Left hindlimb (tissue), 1 donor: Measurements from ENCODE around the gene NRCAM.
"Not testable (repeated sequence)": the region's sequence is repeated elsewhere in the genome, so short reads cannot be mapped to it uniquely, and the experiment has no call there.

ENCODE experiments used
- DNase-seq: peaks from one replicate; pipeline ENCODE4 v3.0.0-alpha.2; 2018

NRCAM gene

DNA sequence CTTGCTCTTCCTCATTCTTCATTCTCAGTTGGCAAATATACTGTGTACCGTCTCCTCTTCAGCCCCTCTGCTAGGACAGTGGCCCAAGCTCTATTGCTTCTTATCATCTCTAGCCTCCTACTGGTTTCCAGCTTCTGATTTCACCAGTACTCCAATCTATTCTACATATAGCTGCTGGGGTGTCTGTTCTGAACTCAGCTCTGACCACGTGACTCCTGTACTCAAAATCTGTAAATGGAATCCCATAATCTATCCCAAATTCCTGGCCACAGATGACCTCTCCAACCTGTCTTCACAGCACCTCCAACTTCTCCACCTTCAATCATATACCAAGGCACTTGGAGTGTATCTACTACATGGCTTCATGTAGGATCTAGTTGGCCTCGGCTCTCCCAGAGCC is 152.9 kb downstream of the NRCAM start:
- no peak for DNase-seq

DNA sequence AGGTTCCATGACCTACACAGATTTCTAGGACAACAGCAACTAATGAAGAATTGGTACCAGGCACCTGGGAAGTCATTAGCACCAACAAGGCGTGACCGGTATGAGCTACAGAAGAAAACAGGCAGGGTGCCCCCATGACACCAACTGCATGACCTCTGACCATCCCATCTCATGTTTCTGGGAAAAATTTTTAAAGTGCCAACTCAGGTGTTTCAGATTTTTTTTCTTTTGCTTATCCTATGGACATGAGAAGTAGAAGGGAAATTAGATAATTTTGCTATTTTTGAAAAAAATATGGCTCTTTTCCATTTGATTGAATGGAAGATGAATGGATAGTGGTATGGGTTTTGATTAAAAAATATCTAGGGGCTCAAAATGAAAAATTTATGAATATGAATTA is 154.8 kb downstream of the NRCAM start:
- no peak for DNase-seq

GRCh38 chr7:108299251-108299973 is 156.8 kb downstream of the NRCAM start:
- no peak for DNase-seq

GRCh38 chr7:108296911-108297310 is 159.3 kb downstream of the NRCAM start:
- DNase-seq: no peak

DNA sequence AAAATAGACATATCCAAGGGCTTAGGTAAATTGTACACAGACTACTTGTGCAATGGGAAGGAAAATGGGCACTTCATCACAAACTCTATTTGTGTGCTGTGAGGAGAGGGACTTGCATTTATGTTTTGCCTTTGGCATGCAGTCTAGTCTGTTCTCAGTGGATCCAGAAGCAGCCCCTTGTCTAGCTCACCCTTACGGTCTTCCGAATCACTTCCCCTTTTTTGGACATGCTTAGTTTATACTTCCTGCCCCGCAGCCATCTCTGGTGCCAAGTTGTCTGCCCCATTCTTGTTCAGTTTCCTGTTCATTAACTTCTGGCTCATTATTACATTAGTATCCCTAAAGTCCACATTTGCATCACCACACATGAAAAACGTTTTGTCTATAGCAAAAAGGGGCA is 161.6 kb downstream of the NRCAM start:
- no peak for DNase-seq

GRCh38 chr7:108293149-108293612 is 163.1 kb downstream of the NRCAM start:
- DNase-seq: no peak

GRCh38 chr7:108292541-108292940 is 163.7 kb downstream of the NRCAM start:
- no peak for DNase-seq

GRCh38 chr7:108291791-108292440 is 164.3 kb downstream of the NRCAM start:
- DNase-seq: no peak

DNA sequence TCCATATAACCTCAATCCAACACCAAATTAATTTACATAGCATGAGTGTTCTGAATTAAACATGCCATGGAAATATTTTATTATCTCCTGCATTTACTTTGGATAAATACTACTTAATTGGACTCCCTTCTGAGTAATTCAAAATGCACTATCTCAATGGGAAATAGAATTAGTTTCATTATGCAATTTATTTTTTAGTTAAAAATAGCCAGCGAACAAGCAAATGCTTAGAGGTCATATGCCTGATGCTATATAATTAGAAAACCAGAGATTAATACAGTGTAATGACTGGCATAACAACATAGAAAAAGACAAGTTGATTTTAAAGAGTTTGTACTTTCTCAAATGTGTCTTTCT is 165.1 kb downstream of the NRCAM start:
- no peak for DNase-seq

DNA sequence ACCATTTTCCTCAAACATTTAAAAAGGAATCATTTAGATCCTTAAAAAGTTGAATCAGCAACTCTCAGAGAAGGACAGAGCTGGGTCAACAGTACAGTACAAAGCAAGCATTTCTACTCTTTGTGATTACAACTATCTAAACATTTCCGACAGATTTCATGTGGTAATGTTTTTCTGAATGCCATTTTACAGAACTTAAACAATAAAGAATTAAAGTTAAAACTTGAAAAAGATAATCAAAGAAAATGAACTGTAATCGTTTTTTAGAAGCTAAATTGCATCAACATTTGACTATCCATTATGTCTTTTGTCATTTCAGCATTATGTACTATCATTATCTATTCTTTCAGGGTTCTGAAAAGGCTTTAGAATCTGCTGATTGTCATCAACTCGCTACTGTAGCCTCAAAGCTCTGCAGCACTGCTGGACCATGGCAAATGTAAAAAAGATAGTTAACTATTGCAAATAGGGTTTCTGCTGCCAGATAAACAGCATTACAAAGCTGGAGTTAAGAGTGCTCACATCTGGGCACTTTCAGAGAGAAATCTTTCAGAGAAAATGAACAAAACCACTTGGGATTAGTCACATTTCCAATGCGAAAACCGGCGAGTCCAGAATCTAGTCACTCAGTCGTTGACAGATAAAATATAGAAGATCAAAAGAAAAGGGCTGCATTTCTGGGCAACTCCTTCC is 165.6 kb downstream of the NRCAM start:
- no peak for DNase-seq

GRCh38 chr7:108289852-108290251 is 166.4 kb downstream of the NRCAM start:
- no peak for DNase-seq

GRCh38 chr7:108287857-108288256 is 168.4 kb downstream of the NRCAM start:
- no peak for DNase-seq

GRCh38 chr7:108286290-108286904 is 169.8 kb downstream of the NRCAM start:
- DNase-seq: no peak

DNA sequence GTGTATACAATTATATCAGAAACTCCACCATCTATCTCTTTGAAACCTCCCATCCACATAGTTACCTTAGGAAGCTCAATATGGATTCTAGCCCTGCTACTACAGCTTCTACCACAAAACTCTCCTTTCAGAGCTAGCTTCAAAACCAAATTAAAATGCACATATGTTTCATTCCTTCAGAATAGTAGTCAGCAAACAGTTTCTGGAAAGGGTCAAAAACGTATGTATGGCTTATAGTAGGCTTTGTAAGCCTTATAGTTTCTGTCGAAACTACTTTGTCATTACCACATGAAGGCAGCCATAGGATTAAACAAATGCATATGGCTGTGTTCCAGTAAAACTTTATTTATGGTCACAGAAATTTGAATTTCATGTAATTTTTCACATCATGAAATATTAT is 170.5 kb downstream of the NRCAM start:
- no peak for DNase-seq

DNA sequence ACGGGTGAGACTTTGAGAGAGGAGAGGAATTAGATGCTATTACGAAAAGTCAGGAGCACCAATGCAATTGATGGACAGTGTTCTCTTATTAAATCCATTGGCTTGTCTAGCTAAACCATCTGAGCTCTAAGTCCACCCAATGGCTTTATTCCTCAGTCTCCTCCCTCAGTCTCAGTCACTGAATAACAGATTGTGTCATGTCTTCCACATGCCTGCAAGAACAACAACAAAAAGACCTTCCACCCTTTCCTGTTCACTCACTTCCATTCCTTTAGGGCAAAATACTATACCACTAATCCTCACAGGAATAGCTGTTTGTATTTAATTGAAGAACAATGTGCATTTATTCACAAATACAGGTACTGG is 171.2 kb downstream of the NRCAM start:
- no peak for DNase-seq

DNA sequence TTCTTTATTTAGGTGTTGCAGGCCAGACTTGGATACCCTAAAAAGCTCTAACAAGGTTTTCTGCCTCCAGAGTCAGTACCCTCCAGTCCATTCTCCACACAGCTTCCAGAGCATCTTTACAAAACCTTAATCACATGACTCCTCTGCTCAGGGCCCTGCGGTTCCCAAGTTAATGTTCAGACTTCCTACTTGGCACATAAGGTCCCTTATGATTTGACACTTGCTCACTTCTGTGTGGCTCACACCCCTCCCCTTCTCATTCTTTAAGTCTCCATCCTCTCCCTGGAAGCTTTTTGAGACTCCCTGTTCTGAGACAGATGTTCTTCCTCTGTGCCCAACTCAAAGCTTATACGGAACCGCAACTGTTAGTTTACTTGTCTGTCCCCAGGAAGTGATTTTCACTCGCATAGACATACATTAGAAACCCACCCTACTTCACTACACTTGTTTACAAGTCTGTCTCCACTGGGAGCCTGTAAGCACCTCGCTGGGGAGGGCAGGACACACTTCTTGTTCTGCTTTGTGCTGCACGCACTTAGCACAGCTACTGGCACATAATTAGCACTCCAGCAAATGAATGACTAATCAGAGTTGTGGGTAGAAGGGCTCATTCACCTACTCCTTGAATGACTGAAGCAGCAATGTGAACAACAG is 171.8 kb downstream of the NRCAM start:
- DNase-seq: no peak

- no peak for DNase-seq
These were observed 173.0 kb downstream of the NRCAM start for GRCh38 chr7:108283252-108283651.

DNA sequence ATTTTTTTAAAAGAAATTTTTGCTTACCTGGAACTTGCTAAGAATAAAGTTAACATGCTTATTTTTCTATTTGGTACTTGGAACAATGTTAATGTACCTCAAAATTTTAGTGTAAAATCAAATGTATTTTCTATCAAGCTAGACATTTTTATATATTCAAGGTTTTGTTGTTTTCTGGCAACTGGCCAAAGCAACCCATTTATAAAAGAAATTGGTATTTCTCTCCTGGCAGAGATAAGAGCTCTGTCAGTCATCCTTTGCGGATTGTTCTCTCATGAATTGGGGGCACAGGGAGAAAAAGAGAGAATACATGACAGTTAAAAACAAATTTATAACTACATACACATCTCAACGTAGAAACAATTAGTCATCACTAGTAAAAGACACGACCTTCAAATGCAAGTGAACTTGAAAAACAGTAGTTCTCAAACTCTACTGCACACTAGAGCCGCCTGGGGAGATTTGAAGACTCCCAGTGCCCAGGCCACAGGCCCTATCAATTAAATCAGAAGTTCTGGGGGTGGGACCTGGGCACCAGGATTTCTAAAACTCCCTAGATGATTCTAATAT is 173.7 kb downstream of the NRCAM start:
- DNase-seq: no peak

DNA sequence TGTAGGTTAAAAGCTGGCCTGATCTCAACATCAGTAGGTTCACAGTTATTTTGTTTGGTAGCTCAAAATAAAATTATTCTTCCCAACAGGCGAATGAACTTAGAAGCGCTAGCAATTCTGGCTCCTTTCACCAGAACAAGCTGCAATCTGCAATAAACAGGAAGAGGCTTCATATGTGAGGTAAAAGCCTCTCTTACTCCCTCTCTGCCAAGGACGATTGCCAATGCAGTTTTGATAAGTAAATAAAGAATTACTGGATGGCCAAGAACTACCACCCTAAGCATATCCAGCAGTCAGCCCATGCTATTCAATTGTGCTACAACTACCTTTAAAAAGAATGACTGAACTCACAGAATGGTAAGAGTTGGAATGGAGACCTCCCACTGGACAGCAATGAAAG is 176.1 kb downstream of the NRCAM start:
- DNase-seq: no peak

DNA sequence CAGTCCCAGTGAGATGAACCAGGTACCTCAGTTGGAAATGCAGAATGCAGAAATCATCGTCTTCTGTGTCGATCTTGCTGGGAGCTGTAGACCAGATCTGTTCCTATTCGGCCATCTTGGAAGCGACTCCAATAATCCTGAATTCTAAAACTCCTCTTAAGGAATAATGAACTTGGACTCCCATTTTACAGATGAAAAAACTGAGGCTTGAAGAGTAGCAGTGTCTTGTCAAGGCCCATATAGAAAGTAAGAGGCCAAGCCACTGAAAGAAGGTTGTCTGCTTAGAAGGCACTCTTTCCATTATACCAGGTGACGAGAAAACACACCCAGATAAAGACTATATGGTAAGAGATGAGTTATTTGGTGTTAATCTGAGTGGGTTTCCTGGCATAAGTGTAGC is 177.5 kb downstream of the NRCAM start:
- DNase-seq: no peak

GRCh38 chr7:108278281-108278680 is 178.0 kb downstream of the NRCAM start:
- no peak for DNase-seq

DNA sequence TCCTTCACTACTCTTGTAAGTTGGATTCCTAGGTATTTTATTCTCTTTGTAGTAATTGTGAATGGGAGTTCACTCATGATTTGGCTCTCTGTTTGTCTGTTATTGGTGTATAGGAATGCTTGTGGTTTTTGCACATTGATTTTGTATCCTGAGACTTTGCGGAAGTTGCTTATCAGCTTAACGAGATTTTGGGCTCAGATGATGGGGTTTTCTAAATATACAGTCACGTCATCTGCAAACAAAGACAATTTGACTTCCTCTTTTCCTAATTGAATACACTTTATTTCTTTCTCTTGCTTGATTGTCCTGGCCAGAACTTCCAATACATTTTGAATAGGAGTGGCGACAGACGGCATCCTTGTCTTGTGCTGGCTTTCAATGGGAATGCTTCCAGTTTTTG is 181.8 kb downstream of the NRCAM start:
- not testable (repeated sequence) for DNase-seq

- DNase-seq: not testable (repeated sequence)
These were observed 183.3 kb downstream of the NRCAM start for GRCh38 chr7:108272891-108273290.
